Skin epidermis (tissue), 12 donors: ENCODE measurements around the gene TEX48.

Experiments
- H3K27ac ChIP-seq, 21 experiments: fragments of 200-600 bp; sonication (generic) in 11 of 21; one replicate each; pipeline ENCODE4 v1.5.0; 2020; ENCODE audit warnings: mild to moderate bottlenecking in 3 of 21, inconsistent platforms in 2 of 21, moderate library complexity in 2 of 21
- H3K4me3 ChIP-seq, 7 experiments: fragments of 200-600 bp; sonication (generic) in 2 of 7; one replicate each; pipeline ENCODE4 v1.5.0; 2020; ENCODE audit warnings: inconsistent platforms in 2 of 7, mild to moderate bottlenecking in 2 of 7, moderate library complexity in 1 of 7

The TEX48 gene

DNA sequence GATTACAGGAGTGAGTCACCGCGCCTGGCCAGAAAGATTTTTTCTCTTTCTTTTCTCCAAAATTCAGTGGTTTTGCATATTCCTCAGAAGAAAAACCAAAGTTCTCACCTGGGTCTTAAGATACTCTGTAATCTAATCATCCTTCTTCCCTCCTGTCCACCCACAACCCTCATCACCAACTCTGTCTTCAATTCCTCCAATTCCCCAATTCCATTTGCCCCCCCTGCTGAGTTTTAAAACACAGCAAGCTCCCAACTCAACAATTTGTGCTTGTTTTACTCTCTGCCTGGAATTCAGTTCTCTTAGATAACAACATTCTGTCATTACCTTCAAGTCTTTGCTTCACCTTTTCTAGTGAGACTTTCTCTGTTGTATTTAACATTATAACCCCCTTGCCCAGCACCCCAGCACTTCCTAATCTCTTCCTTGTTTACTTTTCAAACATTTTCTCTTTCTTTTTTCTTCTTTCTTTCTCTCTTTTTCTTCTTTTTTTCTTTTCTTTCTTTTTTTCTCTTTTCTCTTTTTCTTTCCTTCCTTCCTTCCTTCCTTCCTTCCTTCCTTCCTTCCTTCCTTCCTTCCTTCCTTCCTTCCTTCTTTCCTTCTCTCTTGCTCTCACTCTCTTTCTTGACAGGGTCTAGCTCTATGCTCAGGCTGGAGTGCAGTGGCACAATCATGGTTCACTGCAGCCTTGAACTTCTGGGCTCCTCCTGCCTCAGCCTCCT lies 7.8 kb downstream of the TEX48 start:
- Histone ChIP-seq H3K4me3 (no peak overlapping the region), H3K27ac (no peak overlapping the region)

DNA sequence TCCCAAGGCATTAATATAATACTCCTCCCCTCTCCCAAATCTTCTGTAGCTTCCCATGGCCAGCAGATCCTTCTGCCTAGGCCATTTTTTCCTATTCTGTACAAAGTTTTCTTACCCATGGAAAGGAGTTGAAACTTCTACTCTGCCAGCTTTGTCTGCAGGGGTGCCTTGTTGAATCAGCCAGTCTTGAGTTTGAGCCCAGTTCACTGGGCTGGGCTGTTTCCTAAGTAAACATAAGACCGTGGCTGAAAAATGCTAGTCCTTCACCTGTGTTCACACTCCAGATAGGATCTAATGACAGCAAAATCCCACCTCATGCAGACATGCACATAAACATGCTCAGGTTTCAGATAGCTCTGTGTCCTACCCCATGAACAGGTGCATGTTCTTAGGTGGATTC lies 10.4 kb downstream of the TEX48 start:
- H3K27ac ChIP-seq, result no peak overlapping the region

DNA sequence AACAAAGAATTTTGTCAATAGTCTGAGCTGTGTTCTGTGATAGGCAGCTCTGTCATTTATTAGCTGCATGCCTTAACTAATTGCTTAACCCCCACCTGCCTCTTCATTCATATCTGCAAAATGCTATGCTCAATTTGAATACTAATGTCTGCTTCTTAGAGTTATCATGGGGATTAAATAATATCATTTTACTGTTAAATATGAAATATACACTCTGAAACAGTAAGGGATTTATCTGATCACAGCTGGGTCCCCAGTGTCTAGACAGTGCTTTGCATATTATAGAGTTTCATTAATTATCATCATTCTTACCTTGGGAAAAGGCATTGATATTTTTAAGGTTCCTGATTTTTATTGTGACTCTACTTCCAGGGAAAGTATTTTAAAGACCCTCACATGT lies 12.0 kb downstream of the TEX48 start:
- H3K27ac ChIP-seq, result no peak overlapping the region
- no peak overlapping the region for H3K4me3 ChIP-seq

More for the DNA sequence above, 10.4 kb downstream of the TEX48 start:
- H3K4me3 ChIP-seq, result no peak overlapping the region

GRCh38 chr9:114668146-114668545 lies 13.8 kb downstream of the TEX48 start:
- H3K27ac ChIP-seq, result no peak overlapping the region
- no peak overlapping the region for H3K4me3 ChIP-seq

DNA sequence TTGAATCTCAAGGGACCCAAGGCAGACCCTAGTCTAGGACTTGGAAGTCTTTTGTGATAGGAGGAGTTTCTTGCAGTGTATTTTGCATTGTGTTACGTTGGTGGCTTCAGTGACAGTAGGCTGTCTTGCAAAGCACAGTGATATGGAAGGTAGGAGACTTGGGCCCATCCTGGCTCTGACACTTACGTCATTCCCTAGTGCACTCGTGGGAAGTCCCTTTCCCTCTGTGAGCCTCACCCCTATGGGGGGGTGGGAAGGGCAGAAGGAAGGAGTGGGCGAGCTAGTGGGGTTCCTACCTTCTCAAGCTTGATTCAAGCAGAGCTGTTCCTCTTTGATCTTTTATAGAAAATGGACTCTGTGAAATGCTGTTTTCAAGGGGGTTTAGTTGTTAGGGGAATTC lies 15.1 kb downstream of the TEX48 start:
- Histone ChIP-seq H3K4me3 (no peak overlapping the region), H3K27ac (no peak overlapping the region)

- no peak overlapping the region for H3K27ac ChIP-seq
- H3K4me3 ChIP-seq, result no peak overlapping the region
These were observed 15.6 kb downstream of the TEX48 start for GRCh38 chr9:114666401-114666800.

DNA sequence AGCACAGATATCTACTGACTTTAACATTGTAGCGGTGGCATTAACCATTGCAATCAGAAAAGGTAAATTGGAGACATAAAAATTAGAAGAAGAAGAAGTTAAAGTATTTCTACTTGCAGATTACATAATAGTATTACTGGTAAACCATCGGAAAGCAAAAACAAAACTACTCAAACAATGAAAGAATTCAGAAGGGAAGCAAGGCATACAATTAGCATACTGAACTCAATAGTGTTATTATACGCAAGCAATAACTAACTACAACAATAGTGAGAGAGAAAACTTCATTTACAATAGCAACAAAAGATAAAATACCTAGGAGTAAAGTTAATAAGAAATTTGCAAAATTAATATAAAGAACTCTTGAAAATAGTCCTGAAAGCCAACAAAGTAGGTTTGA lies 17.8 kb downstream of the TEX48 start:
- no peak overlapping the region for H3K4me3 ChIP-seq
- no peak overlapping the region for H3K27ac ChIP-seq

DNA sequence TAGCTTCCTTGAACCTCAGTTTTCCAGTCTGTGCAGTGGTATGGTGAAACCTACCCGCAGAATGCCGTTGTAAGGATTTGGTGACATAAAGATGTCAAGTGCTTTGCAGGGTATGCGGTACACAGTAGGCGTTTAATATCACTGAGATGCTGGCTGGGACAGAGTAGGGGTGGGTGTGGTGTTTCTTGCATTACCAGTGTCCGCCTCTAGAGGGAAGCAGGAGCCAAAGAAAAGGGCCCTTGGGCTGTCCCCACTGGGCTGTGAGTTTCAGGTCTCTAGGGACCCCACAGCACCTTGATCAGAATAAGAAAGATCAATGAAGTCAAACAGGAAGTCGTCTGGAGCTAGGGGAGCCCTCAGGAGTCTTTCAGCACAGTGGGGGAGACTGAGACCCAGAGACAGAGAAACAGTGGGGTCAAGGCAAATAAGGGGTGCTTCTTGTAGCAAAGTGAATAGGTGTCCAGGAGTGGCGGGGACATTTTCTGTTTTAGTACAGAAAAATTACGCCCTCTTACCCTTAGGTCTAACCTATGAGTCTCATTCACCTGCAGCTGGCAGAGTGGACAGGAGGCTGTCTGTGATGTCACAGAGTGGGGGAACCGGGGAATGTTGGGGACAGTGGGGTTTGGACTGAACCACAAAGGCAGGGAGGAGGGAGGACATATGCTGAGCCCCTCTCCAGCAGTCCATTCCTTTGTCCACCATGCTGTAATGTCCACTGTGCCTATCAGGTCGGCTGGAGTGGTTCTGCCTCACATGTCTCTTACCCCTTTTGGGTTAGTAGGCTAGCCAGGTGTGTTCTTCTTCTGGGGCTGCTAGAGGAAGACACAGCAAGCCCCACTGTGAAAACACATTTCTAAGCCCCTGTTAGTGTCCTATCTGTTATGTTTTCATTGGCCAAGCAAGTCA lies 19.7 kb downstream of the TEX48 start:
- H3K4me3 ChIP-seq, result no peak overlapping the region
- H3K27ac ChIP-seq, result no peak overlapping the region

DNA sequence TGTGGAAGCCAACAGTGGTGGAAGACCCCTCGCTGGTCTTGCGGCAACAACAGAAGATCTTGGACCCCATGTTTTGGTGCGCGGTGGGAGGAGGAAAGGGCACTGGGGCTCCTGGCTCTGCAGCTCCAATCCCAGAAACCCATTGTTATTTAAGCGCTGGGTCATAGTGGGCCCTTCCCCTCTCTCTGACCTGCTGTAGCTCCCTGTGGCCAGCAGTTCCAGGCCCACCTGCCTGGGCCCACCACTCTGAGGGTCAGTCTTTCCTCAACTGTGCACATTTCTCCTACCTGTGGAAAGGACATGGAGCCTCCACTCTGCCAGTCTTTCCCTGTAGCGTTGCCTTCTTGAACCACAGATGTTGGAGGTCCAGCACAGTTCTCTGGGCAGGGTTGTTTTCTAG lies 24.3 kb downstream of the TEX48 start, which contains the start of gene TEX53:
TSS of gene TEX53 (minus strand) at position 101 of the 400 bp plus-strand sequence. CDS start at position 70, 31 bp downstream.
- Histone ChIP-seq H3K27ac (no peak within 1 kb of the TSS), H3K4me3 (no peak within 1 kb of the TSS)

DNA sequence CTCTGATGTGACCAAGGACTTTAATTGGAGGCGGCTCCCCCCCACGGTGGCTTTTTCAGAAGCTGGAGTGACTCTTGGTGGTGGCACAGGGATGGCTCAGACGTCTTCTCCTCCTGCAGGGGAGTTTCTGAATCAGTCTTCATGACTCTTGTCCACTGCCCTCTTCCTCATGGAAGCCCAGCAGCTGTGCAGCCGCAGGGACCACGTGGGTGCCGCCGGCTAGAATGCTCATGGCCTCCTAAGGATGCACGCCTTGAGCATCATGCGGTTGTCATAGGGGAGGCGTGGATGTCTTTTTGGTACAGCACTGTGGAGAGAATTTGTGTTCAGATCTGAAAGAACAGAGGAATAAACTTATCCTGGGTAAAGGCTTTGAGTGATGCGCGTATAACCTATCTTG lies 25.7 kb downstream of the TEX48 start:
- no peak overlapping the region for H3K4me3 ChIP-seq

GRCh38 chr9:114655689-114656088 lies 26.3 kb downstream of the TEX48 start:
- Histone ChIP-seq H3K4me3 (no peak overlapping the region), H3K27ac (no peak overlapping the region)

More for the DNA sequence above, 25.7 kb downstream of the TEX48 start:
- no peak overlapping the region for H3K27ac ChIP-seq

- Histone ChIP-seq H3K27ac (peak overlapping the region in 8 of 21 experiments; percentile 5 to 57 (median 44)), H3K4me3 (no peak overlapping the region)
These were observed 28.3 kb downstream of the TEX48 start for GRCh38 chr9:114653556-114654159.

DNA sequence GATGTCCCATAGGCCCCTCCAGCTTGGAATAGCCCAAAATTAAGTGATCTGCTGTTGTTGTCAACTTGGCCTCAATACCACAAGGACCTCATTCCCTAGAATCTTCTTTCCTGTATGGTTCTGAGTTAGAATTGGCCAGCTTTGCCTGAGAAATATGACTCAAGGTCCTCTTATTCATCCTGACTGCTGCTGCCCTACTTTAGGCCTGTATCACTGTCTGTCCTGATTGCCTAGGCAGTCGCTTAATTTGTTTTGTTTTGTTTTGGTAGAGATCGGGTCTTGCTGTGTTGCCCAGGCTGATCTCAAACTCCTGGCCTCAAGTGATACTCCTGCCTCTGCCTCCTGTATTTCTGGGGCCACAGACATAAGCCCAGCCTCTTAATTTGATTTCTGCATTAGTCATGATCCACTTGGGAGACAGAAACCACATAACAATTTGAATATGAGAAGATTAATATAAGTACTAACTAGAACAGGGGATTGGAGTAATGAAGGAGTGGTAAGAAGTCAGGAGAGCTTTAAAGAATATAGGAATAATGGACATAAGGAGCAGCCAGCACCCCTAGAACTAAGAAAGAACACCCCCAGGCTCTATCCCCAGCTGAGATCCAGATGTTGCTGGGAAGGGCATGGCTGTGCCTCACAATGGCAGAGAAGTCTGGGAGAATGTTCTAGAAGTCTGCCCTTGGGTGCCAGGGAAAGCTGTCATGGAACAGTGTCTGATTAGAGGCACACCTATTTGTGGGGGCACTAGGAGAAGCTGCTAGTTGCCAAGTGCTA lies 29.0 kb downstream of the TEX48 start:
- H3K27ac ChIP-seq, result peak overlapping the region in 9 of 21 experiments; percentile 5 to 57 (median 40)

DNA sequence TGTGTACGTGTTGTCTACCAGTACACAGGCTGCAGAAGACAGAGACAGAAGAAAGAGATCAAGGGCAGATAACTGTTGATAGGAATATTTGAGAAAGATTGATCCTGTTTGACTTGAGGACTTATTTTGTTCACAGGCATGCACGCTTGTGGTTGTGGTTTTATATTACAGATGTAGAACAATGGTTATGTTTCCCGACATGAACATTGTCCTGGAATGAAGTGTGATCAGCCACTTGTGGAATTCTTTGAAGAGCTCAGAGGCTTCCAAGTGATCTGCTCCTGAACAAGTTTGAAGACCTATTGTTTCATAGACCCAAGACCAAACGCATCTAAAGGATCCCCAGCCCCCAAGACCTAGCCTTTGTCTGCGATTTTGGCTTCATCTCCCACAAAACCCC lies 38.1 kb downstream of the TEX48 start:
- Histone ChIP-seq H3K27ac (no peak overlapping the region), H3K4me3 (no peak overlapping the region)

More for the DNA sequence above, 29.0 kb downstream of the TEX48 start:
- H3K4me3 ChIP-seq, result no peak overlapping the region

GRCh38 chr9:114643001-114643400 lies 39.0 kb downstream of the TEX48 start:
- no peak overlapping the region for H3K4me3 ChIP-seq
- no peak overlapping the region for H3K27ac ChIP-seq

- H3K27ac ChIP-seq, result no peak overlapping the region
These were observed 40.0 kb downstream of the TEX48 start for GRCh38 chr9:114641967-114642366.

GRCh38 chr9:114638404-114638803 lies 43.6 kb downstream of the TEX48 start:
- no peak overlapping the region for H3K27ac ChIP-seq
- no peak overlapping the region for H3K4me3 ChIP-seq

More at GRCh38 chr9:114641967-114642366, 40.0 kb downstream of the TEX48 start:
- H3K4me3 ChIP-seq, result no peak overlapping the region

- Histone ChIP-seq H3K27ac (no peak overlapping the region), H3K4me3 (no peak overlapping the region)
These were observed 47.6 kb downstream of the TEX48 start for GRCh38 chr9:114634387-114634786.

- Histone ChIP-seq H3K27ac (no peak overlapping the region), H3K4me3 (no peak overlapping the region)
These were observed 48.4 kb downstream of the TEX48 start for GRCh38 chr9:114633438-114634089.
